ENCODE data around the gene MPHOSPH10. TPM values are rescaled to one million over a fixed set of nuclear protein-coding genes. Genes with fewer than 3 reads are reported as not detected.

MPHOSPH10 gene
- total RNA-seq, 4 donors from 2014 or later: 27.8 to 49.1 (median 32.8) TPM

DNA sequence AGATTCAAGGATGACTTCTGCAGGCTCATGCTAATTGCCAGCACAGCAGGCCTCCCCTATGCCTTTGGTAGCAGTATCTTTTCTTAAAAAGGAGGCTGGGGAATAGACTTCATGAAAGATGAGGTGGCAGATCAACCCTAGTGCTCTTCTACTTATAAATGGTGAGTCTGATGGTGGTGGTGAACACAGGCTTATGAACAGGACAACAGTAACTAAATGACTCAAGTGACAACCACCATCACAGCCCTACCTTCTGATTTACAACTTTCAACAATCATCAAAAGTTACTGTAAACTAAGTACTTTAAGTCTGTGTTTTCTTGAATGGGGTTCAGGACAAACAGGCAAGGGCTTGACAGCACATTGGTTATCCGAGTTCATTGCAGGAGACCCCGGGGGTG is 57.2 kb downstream of the MPHOSPH10 start:
- Histone ChIP-seq H3K9me3 (no peaks in the 10 kb centered on the region), H3K4me1 (peaks cover 6 to 9% of the 10 kb centered on the region in 2 donors), H3K27ac (no peak overlapping the region), H3K36me3 (no peaks in the 10 kb centered on the region), H3K4me3 (no peak overlapping the region), H3K27me3 (no peaks in the 10 kb centered on the region)
- intact Hi-C loops (cut with DNase I; ENCODE audit: low total_unique reads) (no loop called here), in situ Hi-C loops (cut with MboI; ENCODE audit: low sequenced_read_pairs in 4 of 4) (no loop called here)
- TF ChIP-seq, protein P1, sequence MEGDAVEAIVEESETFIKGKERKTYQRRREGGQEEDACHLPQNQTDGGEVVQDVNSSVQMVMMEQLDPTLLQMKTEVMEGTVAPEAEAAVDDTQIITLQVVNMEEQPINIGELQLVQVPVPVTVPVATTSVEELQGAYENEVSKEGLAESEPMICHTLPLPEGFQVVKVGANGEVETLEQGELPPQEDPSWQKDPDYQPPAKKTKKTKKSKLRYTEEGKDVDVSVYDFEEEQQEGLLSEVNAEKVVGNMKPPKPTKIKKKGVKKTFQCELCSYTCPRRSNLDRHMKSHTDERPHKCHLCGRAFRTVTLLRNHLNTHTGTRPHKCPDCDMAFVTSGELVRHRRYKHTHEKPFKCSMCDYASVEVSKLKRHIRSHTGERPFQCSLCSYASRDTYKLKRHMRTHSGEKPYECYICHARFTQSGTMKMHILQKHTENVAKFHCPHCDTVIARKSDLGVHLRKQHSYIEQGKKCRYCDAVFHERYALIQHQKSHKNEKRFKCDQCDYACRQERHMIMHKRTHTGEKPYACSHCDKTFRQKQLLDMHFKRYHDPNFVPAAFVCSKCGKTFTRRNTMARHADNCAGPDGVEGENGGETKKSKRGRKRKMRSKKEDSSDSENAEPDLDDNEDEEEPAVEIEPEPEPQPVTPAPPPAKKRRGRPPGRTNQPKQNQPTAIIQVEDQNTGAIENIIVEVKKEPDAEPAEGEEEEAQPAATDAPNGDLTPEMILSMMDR (IDR thresholded peaks at IDR 0.05 in 4 of 5, conservative IDR thresholded peaks at IDR 0.05 in 1 of 5): no peak
- no peak for TF ChIP-seq POLR2A (IDR thresholded peaks at IDR 0.05)
- ATAC-seq (no peak), DNase-seq (no peak)

DNA sequence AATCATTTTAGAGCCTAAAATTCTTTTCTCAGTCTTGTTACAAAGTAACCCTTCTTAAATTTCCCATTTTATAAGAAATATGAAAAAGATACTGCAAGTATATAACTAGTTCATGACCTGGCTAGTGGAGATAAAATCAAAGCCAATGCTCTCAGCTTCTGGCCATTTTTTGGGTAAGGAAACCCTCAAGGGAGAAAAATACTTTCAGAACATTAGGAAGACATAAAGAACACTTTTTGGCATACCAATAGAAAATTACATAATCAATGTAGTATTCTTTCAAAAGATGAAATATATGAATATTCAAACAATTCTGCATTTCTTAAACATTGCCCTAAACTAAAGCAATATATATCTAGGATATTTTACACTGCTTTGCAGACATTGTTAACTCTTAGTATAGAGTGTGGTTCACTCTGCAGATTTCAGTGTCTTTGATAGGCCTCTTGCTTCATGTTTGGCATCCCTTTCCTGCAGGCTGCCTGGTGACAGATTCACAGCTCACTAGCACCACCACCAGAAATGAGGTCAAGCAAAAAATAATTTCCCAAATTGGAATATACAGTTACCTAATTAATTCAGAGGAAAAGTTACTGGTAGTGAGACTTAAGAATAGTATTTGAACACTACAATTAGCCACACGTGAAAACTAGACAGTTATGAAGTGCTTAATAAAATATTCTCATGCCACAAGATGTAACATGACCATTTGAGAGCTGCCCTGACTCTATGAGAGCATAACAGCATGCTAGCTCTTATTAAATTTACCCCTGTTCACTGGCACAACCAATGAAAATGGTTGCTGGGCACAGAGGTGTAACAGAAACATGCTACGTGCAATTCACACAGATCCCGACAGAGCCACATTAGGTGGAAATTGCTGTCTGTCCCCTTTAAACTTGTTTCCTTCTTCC is 60.5 kb downstream of the MPHOSPH10 start:
- in situ Hi-C loops (cut with MboI; ENCODE audit: low sequenced_read_pairs in 4 of 4): loop anchor here in 1 of 4 donors (10.0 kb wide), 1 partner anchor 86 kb away; no protein-coding TSS in a partner anchor
- Histone ChIP-seq H3K4me1 (peaks cover 6 to 9% of the 10 kb centered on the region in 2 donors), H3K27me3 (no peaks in the 10 kb centered on the region), H3K36me3 (no peaks in the 10 kb centered on the region), H3K27ac (peak overlapping the region in 3 of 4 donors; percentile 12 to 43 (median 30)), H3K4me3 (no peak overlapping the region), H3K9me3 (no peaks in the 10 kb centered on the region)
- ATAC-seq (peak; percentile 65 to 85), DNase-seq (peak in 1 of 2 donors; percentile 23)
- no peak for TF ChIP-seq POLR2A (IDR thresholded peaks at IDR 0.05)
- TF ChIP-seq, protein P1 (IDR thresholded peaks at IDR 0.05 in 4 of 5, conservative IDR thresholded peaks at IDR 0.05 in 1 of 5): peak in 3 of 5 experiments; percentile 10 to 46 (median 36)
- intact Hi-C loops (cut with DNase I; ENCODE audit: low total_unique reads): loop anchor here (1.0 kb wide), 1 partner anchor 91 kb away; no protein-coding TSS in a partner anchor

DNA sequence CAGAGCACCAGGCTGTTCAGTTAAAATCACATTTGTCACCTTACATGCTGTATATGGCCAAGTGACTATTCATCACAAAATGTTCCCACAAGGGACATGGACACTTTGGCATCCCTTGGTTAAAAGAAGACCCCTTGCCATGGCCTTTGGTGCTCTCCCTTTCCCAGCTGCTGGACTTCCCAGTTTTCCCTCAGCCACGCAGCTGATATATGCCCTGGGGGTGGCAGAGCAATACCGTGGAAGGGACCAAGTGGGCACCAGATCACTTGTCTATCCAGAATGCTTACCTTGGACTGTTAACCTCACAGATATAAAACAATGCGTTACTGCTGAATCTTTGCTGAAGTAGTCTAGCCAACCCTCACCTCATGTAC is 61.1 kb downstream of the MPHOSPH10 start:
- H3K4me1 ChIP-seq: peaks cover 6 to 9% of the 10 kb centered on the region in 2 donors
- peak in 1 of 2 donors; percentile 23 for ATAC-seq
- DNase-seq: no peak
- in situ Hi-C loops (cut with MboI; ENCODE audit: low sequenced_read_pairs in 4 of 4): loop anchor here in 1 of 4 donors (10.0 kb wide), 1 partner anchor 87 kb away; no protein-coding TSS in a partner anchor
- TF ChIP-seq, protein P1 (IDR thresholded peaks at IDR 0.05 in 4 of 5, conservative IDR thresholded peaks at IDR 0.05 in 1 of 5): no peak
- TF ChIP-seq POLR2A (IDR thresholded peaks at IDR 0.05): no peak
- peak overlapping the region in 3 of 4 donors; percentile 12 to 43 (median 30) for H3K27ac ChIP-seq
- H3K4me3 ChIP-seq: no peak overlapping the region
- H3K9me3 ChIP-seq: no peaks in the 10 kb centered on the region
- H3K27me3 ChIP-seq: no peaks in the 10 kb centered on the region
- H3K36me3 ChIP-seq: no peaks in the 10 kb centered on the region
- intact Hi-C loops (cut with DNase I; ENCODE audit: low total_unique reads): loop anchor here (1.0 kb wide), 1 partner anchor 91 kb away; no protein-coding TSS in a partner anchor

Other genes starting within 250 kb of the MPHOSPH10 start
- gene VAX2, start 230.1 kb upstream of the MPHOSPH10 start, total RNA-seq: 1 to 10 TPM in 1 of 4 donors, under 1 TPM in 2, not detected in 1; 0.53 to 3.5 (median 0.55) TPM
- gene ATP6V1B1, start 194.7 kb upstream of the MPHOSPH10 start, total RNA-seq: 1 to 10 TPM in 1 of 4 donors, not detected in 3; 2.3 TPM
- 1 to 10 TPM in 1 of 4 donors, under 1 TPM in 1, not detected in 2; 0.44 to 2.0 TPM for gene ANKRD53, start 152.0 kb upstream of the MPHOSPH10 start, total RNA-seq
- gene TEX261, start 135.8 kb upstream of the MPHOSPH10 start, total RNA-seq: 10 to 100 TPM; 34.0 to 54.2 (median 38.7) TPM
- 10 to 100 TPM; 24.2 to 43.5 (median 41.2) TPM for gene NAGK, start 62.0 kb upstream of the MPHOSPH10 start, total RNA-seq
- 10 to 100 TPM in 3 of 4 donors, 1 to 10 TPM in 1; 10.0 to 20.2 (median 13.1) TPM for gene MCEE, start 405 bp upstream of the MPHOSPH10 start, total RNA-seq
- 10 to 100 TPM; 14.6 to 32.6 (median 15.9) TPM for gene PAIP2B, start 96.5 kb downstream of the MPHOSPH10 start, total RNA-seq
- gene ZNF638, start 201.1 kb downstream of the MPHOSPH10 start, total RNA-seq: 100 to 1,000 TPM in 2 of 4 donors, 10 to 100 TPM in 2; 69.7 to 152 (median 95.0) TPM